ENCODE data around the gene NPHS1. TPM values are rescaled to one million over a fixed set of nuclear protein-coding genes. Genes with fewer than 3 reads are reported as not detected.

NPHS1 gene
- total RNA-seq, 4 donors from 2014 or later: not detected

GRCh38 chr19:35818445-35818844, 33.9 kb downstream of the NPHS1 start:
- no peak for DNase-seq
- no peak overlapping the region for H3K4me3 ChIP-seq
- no peaks in the 10 kb centered on the region for H3K36me3 ChIP-seq
- no peaks in the 10 kb centered on the region for H3K4me1 ChIP-seq
- TF ChIP-seq POLR2A (IDR thresholded peaks at IDR 0.05): no peak
- TF ChIP-seq, protein P1, sequence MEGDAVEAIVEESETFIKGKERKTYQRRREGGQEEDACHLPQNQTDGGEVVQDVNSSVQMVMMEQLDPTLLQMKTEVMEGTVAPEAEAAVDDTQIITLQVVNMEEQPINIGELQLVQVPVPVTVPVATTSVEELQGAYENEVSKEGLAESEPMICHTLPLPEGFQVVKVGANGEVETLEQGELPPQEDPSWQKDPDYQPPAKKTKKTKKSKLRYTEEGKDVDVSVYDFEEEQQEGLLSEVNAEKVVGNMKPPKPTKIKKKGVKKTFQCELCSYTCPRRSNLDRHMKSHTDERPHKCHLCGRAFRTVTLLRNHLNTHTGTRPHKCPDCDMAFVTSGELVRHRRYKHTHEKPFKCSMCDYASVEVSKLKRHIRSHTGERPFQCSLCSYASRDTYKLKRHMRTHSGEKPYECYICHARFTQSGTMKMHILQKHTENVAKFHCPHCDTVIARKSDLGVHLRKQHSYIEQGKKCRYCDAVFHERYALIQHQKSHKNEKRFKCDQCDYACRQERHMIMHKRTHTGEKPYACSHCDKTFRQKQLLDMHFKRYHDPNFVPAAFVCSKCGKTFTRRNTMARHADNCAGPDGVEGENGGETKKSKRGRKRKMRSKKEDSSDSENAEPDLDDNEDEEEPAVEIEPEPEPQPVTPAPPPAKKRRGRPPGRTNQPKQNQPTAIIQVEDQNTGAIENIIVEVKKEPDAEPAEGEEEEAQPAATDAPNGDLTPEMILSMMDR (IDR thresholded peaks at IDR 0.05): no peak
- peaks cover 0 to 53% (median 0%) of the 10 kb centered on the region in 4 donors for H3K27me3 ChIP-seq
- intact Hi-C loops (cut with DNase I): no loop called here
- no peaks in the 10 kb centered on the region for H3K9me3 ChIP-seq
- H3K27ac ChIP-seq: no peak overlapping the region
- 34 to 71% methylated on average over 3 of the region's 3 CpGs for WGBS, 2 donors

DNA sequence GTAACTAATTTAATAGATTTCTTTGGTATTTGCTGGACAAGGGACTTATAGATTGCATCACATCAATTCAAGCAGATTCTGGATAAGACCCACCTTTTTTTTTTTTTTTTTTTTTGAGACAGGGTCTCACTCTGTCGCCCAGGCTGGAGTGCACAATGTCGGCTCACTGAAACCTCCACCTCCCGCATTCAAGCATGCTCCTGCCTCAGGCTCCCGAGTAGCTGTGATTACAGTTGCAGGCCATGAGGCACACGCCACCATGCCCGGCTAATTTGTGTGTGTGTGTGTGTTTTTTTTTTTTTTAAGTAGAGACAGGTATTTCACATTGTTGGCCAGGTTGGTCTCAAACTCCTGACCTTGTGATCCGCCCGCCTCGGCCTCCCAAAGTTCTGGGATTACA, 35.5 kb downstream of the NPHS1 start:
- Histone ChIP-seq H3K27ac (no peak overlapping the region), H3K27me3 (peaks cover 0 to 59% (median 0%) of the 10 kb centered on the region in 4 donors), H3K36me3 (no peaks in the 10 kb centered on the region), H3K9me3 (no peaks in the 10 kb centered on the region), H3K4me3 (no peak overlapping the region), H3K4me1 (no peaks in the 10 kb centered on the region)
- intact Hi-C loops (cut with DNase I): no loop called here
- TF ChIP-seq, protein P1 (IDR thresholded peaks at IDR 0.05): no peak
- no peak for TF ChIP-seq POLR2A (IDR thresholded peaks at IDR 0.05)
- no peak for DNase-seq
- WGBS, 2 donors: 85 to 87% methylated on average over 7 to 9 of the region's 9 CpGs

DNA sequence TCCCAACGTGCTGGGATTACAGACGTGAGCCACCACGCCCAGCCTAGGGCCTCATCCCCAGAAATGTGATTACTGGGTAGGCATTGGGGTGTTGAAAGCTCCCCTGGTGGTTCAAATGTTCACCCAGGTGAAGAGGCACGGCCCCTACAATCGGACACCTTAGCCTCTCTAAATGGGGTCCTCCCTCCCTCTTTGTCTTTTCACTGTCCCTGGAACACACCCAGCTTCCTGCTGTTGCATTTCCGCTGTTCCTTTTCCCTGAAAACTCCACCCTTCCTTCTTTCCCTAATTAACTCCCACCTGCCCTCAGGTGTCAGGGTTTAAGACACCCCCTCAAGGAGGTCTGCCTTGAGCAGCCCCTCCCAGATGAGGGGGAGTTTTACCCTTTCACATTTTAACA, 36.0 kb downstream of the NPHS1 start:
- WGBS, 2 donors: 9 to 32% methylated on average over 3 to 4 of the region's 6 CpGs
- TF ChIP-seq, protein P1 (IDR thresholded peaks at IDR 0.05): no peak
- no peak for TF ChIP-seq POLR2A (IDR thresholded peaks at IDR 0.05)
- no peak for DNase-seq
- intact Hi-C loops (cut with DNase I): no loop called here
- Histone ChIP-seq H3K27ac (no peak overlapping the region), H3K9me3 (no peaks in the 10 kb centered on the region), H3K36me3 (no peaks in the 10 kb centered on the region), H3K4me1 (no peaks in the 10 kb centered on the region), H3K27me3 (peaks cover 0 to 64% (median 0%) of the 10 kb centered on the region in 4 donors), H3K4me3 (no peak overlapping the region)

GRCh38 chr19:35813043-35813890, 39.0 kb downstream of the NPHS1 start:
- intact Hi-C loops (cut with DNase I): no loop called here
- H3K9me3 ChIP-seq: no peaks in the 10 kb centered on the region
- 81 to 82% methylated on average over 9 to 11 of the region's 11 CpGs for WGBS, 2 donors

More at GRCh38 chr19:35813043-35813890, 39.0 kb downstream of the NPHS1 start:
- no peak for TF ChIP-seq POLR2A (IDR thresholded peaks at IDR 0.05)
- TF ChIP-seq, protein P1 (IDR thresholded peaks at IDR 0.05): no peak
- Histone ChIP-seq H3K4me1 (no peaks in the 10 kb centered on the region), H3K4me3 (no peak overlapping the region), H3K27me3 (peaks cover 0 to 66% (median 0%) of the 10 kb centered on the region in 4 donors), H3K36me3 (no peaks in the 10 kb centered on the region), H3K27ac (no peak overlapping the region)
- no peak for DNase-seq
